Esophagus muscularis mucosa (tissue), 3 donors: ENCODE measurements around the gene TEFM.

Source experiments
- POLR2A ChIP-seq: fragments of 450-650 bp; IDR thresholded peaks from one replicate; pipeline ENCODE4 v1.6.1; 2017; ENCODE audit warnings: antibody characterized with exemption, moderate library complexity, mild to moderate bottlenecking, low read depth
- POLR2AphosphoS5 ChIP-seq, 2 donors: sonication (generic); formaldehyde crosslinking; IDR thresholded peaks; one replicate each; pipeline ENCODE4 v1.6.1; 2017; ENCODE audit warnings: antibody characterized with exemption in 2 of 2
- TF ChIP-seq, protein P1 (sequence below), 3 experiments: fragments of 200-600 bp in 2 of 3; fragments of 450-650 bp in 1 of 3; sonication (generic) in 2 of 3; IDR thresholded peaks; one replicate each; pipeline ENCODE4 v1.5.1; 2017 to 2019; ENCODE audit warnings: antibody characterized with exemption in 3 of 3, mild to moderate bottlenecking in 2 of 3, moderate library complexity in 1 of 3

DNA sequence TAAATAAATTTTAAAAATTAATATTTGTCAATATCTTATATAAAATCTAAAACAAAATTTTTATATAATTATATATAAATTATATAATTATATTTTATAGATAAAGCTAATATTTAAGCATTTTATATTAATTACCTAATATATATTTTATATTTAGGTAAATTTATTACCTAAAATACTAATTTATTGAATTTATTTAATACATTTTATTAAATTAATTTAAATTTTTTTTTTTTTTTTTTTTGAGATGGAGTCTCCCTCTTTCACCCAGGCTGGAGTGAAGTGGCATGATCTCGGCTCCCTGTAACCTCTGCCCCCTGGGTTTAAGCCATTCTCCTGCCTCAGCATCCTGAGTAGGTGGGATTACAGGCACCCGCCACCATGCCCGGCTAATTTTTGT is 51.9 kb downstream of the TEFM start:
- TF ChIP-seq, protein P1, sequence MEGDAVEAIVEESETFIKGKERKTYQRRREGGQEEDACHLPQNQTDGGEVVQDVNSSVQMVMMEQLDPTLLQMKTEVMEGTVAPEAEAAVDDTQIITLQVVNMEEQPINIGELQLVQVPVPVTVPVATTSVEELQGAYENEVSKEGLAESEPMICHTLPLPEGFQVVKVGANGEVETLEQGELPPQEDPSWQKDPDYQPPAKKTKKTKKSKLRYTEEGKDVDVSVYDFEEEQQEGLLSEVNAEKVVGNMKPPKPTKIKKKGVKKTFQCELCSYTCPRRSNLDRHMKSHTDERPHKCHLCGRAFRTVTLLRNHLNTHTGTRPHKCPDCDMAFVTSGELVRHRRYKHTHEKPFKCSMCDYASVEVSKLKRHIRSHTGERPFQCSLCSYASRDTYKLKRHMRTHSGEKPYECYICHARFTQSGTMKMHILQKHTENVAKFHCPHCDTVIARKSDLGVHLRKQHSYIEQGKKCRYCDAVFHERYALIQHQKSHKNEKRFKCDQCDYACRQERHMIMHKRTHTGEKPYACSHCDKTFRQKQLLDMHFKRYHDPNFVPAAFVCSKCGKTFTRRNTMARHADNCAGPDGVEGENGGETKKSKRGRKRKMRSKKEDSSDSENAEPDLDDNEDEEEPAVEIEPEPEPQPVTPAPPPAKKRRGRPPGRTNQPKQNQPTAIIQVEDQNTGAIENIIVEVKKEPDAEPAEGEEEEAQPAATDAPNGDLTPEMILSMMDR (IDR thresholded peaks at IDR 0.05), result no peak
- TF ChIP-seq POLR2A (no peak), POLR2AphosphoS5 (IDR thresholded peaks at IDR 0.05) (no peak)
